Hematopoietic multipotent progenitor cell treated with erythropoietin and hydrocortisone succinate and interleukin-3 and kit ligand, for 17 days (in vitro differentiated cells): ENCODE measurements around the gene SLK.

Experiments used
- DNase-seq: peaks from one replicate; pipeline ENCODE4 v3.0.0-alpha.2; 2015; ENCODE audit warnings: low spot score

Gene SLK

DNA sequence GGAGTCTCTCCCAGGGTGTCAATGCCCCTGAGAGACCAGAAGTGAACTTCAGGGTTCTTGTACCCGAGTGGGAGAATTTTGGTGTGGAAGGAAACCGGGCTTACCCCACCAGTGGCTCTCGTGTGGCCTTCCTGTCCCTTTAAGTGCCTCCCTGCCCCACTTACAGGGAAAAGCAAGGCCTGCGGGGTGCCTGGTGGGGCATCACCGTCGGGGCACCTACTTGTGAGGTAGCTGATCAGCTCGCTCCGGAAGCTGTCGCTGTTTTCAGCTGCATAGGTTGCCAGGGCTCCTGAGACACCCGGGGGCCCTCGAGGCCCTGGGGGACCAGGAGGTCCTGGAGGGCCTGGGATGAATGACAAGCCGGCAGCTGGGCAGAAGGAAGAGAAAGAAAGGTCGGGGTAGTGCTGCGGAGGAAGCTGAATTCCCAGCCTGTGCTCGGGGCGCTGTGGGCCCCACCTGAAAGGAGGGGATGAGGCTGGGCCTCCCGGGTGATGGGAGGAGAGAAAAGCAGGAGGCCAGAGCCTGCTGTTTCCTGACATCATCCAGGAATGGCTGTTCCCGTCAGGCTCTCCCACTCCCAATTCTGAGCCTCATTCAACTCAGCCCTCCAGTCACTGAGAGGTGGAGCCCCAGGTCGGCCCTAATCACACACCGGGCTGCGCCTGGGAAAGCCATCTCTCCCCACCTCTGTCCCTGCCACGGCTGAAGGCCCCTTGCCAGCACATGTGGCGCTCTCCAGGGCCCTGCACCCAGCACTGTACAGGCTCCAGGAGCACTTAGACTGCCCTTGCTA is 67.7 kb downstream of the SLK start:
- DNase-seq, result no peak

DNA sequence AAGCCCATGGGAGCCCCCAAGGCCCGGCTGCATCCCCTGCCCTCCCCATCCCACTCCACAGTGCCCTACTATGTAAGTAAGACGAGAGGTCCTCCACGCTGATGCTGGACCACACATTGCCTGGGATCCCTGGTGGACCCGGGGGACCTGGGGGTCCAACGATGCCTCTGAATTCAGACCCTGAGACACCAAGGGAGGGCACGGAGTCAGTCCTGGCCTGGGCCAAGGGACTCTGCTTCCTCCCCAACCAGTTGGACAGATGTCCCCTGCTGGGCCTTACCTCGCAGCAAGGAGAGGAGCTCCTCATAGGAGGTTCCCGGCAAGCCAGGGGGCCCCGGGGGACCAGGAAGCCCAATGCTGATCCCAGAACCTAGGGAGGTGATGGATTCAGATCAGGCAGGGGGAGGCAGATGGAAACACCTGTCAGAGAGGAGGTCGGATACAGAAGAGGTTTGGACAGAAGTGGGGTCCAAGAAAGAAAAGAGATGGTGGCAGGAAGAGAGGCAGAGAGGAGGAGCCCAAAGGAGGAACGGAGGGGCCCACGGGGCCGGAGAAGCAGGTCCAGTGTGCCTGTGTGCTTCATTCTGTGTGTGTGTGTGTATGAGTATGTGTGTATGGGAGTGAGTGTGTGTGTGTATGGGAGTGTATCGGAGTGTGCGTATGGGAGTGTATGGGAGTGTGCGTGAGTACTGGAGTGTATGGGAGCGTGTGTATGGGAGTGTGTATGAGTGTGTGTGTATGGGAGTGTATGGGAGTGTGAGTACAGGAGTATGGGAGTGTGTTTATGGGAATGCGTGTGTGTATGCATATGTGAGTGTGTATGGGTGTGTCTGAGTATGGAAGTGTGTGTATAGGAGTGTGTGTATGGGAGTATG is 68.5 kb downstream of the SLK start:
- DNase-seq, result no peak

DNA sequence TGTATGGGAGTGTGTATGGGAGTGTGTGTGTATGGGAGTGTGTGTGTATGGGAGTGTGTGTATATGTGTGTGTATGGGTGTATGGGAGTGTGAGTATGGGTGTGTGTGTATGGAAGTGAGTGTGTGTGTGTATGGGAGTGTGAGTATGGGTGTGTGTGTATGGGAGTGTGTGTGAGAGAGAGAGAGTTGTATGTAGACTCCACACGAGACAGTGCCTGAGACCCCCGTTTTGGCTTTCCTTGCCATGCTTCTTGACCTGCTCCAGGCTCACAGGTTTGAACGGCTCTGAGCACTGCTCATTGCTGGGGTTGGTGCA is 69.1 kb downstream of the SLK start:
- DNase-seq, result no peak

DNA sequence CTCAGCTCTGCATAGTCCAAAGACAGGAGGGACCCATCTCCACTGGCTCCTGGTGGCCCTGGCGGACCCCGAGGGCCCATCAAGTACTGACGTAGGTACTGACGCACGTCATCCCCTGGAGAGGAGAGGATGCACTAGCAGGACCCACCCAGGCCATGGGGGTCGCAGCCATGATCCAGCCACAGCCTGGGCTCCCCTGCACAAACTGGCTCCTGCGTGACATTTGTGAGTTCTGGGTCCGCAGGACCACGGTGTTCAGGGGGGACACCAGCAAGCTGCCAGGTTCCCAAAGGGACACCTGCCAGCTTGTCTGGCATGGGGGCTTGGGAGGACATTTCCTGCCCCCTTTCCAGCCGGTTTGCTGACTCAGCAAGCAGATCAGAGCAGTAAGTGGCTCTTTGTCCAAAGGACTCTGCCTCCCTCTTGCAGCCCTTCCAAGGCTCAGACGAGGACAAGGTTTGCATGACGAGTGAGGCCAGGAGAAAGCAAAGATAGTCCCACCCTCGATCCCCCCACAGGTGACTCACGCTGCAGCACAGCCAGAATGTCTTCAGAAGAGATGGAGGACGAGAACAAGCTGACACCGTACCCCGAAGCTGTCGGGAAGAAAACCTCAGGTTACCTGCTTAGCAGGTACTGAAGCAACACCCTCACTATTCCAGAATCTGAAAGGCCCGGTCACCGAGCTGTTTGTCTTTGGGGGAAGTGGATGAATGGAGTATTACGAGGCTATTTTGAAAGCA is 69.7 kb downstream of the SLK start:
- DNase-seq, result no peak

DNA sequence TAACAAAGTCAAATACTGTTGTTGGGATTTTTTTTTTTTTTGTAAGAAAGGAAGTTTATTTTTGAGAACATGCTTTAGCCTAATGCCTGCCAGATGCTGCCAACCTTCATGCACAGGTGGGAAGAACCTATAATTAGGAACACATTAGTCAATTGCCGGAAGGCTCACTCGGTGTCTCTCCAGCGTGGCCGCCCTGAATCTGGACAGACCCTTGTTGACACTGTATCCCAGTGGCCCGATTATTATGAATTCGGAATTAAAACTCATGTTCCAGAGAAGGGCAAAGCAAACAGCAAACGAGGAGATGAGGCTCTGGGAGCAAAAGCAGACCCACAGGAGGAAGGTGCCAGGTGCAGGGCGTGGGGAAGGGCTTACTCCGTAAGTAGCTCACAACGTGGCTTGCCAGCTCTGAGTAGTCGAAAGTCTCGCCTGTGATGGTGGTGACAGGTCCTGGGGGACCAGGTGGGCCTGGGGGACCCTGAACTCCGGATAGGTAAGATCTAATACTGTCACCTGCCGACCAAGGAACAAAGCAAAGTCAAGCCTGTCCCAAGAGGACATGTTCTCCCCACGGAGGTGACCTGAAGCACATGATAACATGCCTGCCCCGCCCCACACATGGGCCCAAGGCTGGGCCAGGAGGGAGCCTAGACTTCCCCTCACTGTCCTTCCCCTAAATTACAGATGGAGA is 70.5 kb downstream of the SLK start:
- no peak for DNase-seq

DNA sequence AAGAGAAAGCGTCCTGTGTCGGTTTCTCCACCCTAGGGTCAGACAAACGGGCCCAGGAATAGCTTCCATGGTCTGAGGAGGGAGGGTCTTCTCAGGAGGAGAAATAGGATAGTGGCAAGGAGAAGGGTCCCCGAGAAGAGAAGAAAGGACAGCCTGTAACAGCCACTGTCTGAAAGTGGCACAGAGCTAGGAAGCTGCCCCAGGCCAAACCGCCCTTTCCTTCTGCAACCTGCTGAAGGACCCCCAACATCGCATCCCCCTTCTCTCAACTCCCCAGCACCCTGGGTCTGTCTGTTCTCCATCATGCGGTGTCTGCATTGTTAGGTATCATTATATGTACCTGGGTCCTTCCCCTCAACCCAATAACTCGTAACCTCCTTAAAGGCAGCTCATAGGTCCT is 71.6 kb downstream of the SLK start:
- DNase-seq, result no peak

DNA sequence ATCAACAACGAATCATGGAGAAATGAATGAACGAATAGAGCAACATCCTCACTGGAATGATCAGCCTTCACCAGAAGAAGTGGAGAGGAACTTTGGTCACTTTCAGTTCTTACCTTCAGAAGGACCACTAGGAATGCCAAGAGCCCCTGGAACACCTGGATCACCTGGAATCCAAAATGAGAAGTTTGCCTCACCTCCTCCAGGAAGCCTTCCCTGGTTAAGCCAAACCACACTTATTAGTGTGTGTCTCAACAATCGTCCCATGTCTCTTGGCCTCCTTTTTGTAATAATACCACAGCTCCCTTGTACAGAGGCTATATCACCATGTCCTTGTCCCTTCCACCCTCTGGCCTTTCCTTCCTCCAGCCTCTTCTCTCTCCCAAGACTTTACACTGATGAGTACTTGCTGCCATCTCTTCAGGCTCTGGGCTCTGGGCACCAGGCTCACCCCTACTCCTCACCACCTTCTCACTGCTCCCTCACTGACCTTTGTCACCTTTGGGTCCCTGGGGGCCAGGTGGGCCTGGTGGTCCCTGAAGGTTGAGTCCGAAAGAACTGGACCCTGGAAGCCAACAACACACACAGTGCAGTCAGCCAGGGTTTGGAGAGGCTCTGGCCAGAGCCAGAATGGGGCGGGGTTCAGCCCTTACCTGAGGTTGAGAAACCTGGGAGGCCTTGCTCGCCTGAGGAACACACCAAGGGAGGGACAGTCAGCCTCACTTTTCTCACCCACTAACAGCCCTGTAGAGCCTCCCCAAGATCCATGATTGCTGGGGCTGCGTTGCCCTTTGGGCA is 72.2 kb downstream of the SLK start:
- no peak for DNase-seq

DNA sequence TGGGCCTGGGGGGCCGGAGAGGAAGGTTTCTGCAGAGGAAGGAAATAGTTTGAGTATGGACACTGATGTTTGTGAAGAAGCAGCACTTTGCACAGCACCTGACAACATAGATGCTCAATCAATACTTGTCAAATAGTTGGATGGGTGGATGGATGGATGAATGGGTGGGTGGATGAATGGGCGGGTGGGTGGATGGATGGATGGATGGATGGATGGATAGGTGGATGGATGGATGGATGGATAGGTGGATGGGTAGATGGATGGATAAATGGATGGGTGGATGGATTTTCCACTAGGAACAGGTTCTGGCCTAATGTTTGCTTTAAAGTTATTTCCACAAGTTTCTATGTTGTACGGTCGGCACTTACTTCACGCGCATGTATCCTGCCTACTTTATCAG is 73.4 kb downstream of the SLK start:
- DNase-seq, result no peak

DNA sequence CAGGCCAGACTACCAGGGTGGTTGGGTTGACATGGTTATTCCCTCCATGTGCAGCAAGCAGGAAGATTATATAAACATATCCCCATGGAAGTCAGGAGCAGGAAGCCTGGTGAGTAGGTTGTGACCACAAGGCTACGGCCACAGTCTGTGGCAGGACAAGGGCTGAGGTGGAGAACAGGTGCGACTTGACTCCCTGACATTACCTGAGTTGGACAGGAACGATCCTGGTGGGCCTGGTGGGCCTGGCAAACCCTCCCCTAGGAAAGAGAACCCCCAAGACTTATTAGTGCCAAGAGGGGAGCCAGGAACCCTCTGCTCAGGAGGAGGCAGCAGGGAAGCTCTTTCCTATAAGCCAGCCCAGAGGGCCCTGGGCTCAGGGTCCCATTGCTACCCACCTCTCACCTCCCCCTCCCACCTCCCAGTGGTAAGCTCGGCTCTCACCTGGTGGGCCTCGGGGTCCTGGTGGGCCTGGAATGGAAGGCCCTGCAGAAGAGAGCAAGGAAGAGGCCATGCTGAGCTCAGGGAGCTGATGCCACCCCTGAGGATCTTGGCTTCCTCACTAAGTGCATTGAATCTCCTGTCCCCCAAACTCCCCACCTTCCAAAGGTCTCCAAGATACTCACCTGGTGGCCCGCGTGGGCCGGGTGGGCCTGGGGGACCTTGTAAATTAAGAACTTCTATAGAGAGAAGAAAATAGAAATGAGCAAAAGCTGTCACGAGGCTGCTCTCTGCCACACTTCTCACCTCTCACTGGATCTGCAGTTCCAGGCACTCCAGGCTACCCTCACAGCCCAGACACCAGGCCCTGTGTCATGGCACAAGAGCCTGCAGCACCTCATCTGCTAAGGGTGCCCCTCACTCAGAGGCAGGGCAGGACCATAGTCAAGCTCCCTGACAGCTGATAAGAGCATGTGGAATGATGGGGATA is 74.2 kb downstream of the SLK start:
- DNase-seq, result no peak

DNA sequence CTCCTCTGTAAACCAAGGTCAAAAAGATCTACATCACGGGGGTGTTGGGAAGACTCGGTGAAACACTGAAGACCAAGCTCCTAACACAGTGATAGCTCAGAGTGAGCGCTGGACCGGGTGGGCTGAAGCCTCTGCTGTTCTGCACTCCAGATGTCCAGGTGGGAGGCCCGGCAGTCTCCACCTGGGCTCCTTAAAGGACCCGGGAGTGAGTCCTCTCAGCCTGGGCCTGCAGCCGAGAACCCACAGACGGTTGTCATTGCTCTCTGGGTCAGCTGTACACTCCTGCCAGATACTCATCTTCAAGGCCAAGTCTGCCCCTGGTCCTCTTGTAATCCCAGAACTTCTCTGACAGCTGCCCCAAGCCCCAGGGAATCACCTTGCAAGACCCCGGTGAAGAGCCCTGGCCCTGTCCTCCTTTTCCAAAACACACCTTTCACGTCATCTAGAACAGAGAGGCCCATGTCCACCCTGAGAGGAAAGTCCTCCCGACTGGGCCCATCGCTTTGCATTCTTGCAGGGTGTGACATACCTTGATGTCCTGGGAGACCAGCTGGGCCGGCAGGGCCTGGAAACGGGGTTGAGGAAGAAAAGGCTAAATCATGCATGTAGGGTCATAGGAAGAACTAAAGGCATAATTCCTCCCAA is 75.1 kb downstream of the SLK start:
- DNase-seq, result no peak

DNA sequence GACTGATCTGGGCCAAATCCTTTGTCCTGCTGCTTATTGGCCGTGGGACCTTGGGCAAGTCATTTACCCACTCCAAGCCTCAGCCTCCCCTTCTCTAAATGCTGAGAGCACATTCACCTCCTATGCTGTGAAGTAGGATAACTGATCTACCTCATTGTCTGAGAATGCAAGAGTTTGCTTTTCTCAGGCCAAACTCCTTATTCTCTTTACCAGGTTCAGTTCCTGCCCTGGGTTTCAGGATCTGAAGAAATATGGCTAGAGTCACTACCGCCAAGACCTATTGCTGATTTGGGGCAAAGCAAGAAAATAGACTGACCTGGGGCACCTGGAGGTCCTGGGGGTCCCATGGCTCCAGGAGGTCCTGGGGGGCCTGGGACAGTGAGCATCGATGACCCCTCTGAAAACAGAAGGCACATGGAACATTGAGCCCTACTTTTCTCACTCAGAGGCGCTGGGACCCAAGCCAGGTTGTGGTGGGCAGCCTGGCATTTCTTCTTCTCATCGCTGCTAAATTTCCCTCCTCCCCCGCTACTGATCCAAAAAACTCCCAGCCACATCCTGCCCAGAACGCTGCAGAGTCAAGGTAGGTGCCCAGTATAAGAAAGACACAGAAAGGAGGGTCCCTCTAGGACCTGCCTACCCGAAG is 76.4 kb downstream of the SLK start:
- DNase-seq, result no peak

DNA sequence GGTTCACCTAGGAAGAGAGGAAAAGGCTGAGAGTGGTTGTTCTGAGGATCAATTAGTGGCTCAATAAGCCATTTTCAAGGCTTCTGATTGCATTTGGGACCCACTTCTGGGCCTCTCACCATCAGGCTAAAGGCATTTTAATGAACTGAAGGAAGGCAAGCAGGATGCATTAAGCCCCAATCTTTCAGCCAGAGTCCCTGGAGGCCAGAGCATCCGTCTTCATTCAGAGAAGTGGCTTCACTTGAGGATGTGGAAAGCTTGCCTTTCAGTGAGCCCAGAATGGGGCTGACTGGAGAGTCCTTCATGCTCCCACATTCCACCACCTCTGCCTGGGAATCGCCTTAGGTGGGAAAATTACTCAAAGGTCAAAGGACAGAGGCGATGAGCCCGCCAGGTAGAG is 76.9 kb downstream of the SLK start:
- no peak for DNase-seq

DNA sequence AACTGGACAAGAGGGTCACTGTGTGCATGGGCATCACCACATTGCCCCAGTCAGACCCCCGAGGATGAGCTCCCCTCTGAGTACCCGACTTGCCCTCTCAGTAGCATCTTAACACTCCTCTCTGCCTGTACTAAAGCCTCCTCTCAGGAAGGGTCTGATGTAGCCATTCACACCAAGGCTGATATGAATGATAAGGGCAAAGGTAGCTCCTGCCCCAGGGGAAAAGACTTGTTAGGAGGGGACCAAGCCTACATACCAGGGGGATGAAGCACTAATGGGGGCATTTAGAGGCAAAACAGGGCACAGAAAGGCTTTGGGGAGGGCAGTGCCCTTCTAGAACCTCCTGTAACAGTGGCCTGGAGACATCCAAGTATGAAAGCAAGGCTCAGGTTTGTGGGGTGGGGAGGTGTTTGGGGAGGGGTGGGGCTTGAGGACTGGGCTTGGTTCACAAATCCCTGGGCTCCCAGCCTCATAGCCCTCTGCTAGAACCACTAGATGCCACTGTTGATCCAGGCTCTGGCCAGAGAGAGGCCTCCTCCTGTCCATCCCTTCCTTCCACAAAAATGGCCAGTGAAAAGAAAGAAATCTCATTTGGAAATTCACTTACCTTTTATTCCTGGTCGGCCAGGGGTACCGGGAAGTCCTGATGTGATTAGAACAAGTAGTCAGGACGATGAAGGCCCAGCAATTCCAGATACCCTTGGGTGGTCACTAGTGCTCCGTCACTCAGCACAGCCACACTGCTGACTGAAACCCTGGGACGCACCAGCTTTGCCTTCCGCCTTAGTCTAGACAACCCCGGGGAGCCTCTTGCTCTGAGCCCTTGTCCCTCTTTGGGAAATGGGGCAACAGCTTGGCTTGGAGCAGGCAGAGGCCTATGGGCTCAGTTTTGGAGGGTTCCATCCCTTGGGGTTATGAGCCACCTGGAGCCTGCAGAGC is 78.5 kb downstream of the SLK start:
- DNase-seq, result peak; percentile 19

DNA sequence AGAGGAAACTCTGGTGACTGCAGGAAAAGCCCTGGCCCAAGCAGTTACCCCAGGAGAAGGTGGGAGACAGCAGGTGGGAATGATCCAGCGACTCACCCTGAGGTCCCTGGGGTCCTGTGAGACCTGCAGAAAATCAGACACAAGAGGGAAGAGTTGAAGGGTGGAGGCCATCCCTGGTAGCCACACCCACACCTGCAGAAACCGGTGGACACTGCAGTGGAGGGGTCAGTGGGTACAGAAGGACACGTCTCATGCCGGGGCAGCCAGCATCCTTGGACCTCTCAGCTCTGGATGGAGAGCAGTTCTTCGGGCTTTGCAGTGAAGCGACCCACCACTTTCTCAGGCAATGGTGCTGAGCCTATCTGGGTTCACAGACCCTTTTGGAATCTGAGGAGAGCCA is 79.7 kb downstream of the SLK start:
- no peak for DNase-seq

DNA sequence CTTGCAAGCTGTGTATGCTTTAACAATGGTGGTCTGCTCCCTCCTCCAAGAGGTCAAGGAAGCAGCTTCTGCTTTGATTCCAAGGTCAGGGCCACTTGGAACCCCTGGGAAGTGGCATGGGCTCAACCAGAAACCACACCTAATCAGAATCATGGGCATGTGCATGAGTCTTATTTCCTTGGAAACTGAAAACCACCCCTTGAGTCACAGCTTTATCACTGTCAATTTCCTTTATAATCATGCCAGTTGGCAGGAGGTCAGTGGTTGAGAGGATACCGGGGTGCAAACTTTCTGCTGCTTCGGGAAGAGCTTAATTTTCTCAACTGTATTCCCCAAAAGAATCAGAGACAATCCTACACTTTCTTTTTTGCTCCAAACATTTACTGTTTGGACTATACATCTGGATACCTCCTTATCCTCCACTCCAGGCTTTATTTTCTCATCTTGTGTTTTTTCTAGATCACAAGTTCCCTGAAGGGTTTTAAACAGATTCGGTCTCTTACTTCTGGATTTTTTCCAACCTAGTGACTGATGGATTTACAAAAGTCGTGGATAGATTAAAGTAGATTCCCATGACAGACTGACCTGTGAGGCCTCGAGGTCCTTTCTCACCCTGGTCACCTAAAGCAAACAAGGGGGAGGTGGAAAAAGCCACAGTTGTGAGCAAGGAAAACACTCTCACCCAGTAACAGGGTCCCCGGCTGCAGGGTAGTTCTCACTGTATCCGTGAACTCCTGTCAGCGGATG is 82.7 kb downstream of the SLK start:
- DNase-seq, result no peak

DNA sequence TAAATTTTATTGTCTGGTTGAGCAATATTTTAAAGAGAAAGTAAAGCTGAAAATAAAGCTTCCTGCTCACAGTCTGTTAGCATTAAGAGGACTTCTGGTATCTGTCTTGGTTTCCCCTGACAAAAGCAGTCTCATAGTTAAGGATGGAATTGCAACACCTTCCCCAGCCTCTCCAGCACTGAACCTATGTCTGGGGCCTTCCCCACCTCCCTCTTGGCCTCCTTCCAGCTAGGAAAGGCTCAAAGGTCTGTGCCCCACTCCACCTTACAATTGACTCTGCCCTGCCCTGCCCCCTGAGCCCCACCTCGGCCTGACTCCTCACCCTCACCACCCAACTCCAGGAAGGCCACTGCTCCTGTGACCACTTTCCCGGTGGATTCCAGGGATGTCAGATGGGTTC is 85.5 kb downstream of the SLK start:
- DNase-seq, result no peak

DNA sequence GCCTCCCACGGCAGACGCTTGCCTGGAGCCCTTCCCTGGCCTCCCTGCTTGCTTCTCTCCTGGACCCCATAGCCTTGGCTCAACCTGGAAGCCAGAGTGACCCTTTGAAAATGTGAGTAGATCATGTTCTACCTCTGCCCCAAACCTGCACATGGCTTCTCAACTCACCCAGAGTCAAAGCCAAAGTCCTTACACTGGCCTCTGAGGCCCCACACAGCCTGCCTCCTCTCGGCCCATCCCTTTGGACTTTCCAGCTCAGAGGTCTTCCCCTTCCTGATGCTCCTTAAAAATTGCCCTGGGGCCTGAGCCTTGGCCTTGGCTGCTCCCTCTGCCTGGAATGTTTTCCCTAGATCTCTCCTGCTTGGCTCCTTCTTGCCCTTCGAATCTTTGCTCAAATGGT is 86.3 kb downstream of the SLK start:
- DNase-seq, result no peak
